Lower leg skin (tissue), 4 donors: ENCODE measurements around the gene FAM227B. TPM values are rescaled to one million over a fixed set of nuclear protein-coding genes. Genes with fewer than 3 reads are reported as not detected.
"Not testable (repeated sequence)": the region's sequence is repeated elsewhere in the genome, so short reads cannot be mapped to it uniquely, and the experiment has no call there.

Source experiments
- DNase-seq, 2 donors: peaks; one replicate each; pipeline ENCODE4 v3.0.0-alpha.2; 2019; ENCODE audit warnings: low spot score in 2 of 2
- H3K4me3 ChIP-seq: fragments of 200-600 bp; sonication (generic); 2 replicates; pipeline ENCODE4 v1.5.1; 2017; ENCODE audit warnings: mild to moderate bottlenecking, low read depth; ENCODE audit not compliant: poor library complexity, severe bottlenecking
- CTCF ChIP-seq, 3 donors: fragments of 450-650 bp; IDR thresholded peaks; one replicate each; pipeline ENCODE4 v1.5.1; 2016; ENCODE audit warnings: antibody characterized with exemption in 3 of 3, mild to moderate bottlenecking in 3 of 3, moderate library complexity in 2 of 3
- POLR2A ChIP-seq, 2 donors: fragments of 450-650 bp; IDR thresholded peaks; one replicate each; pipeline ENCODE4 v1.6.1; 2016 to 2017; ENCODE audit warnings: antibody characterized with exemption in 2 of 2, mild to moderate bottlenecking in 1 of 2, moderate library complexity in 1 of 2
- WGBS, 2 donors: methylation state at CpG; one replicate each; pipeline ENCODE4 v1.1.5; 2018; 5-methylcytosine and 5-hydroxymethylcytosine counted together
- intact Hi-C: fragments of 100-400 bp; cut with DNase I; formaldehyde crosslinking; loops from one replicate; pipeline ENCODE4 v1.15.0; 2023; ENCODE audit warnings: low total_unique reads
- total RNA-seq, 4 donors: library from RNA; depleted of rRNA; stranded (reverse); fragments of >200 nt; gene quantifications; one replicate each; pipeline ENCODE4 v1.1.0, GENCODE V29; 2016

FAM227B gene
- total RNA-seq, 4 donors from 2014 or later, result 3.7 to 9.4 (median 5.5) TPM

- H3K4me3 ChIP-seq, result no peak overlapping the region
- TF ChIP-seq POLR2A (IDR thresholded peaks at IDR 0.05) (no peak), CTCF (IDR thresholded peaks at IDR 0.05) (no peak)
- intact Hi-C loops, result loop anchor here (5.0 kb wide), 1 partner anchor 1662 kb away; no protein-coding TSS in a partner anchor
- no peak for DNase-seq
- WGBS, 2 donors, result 86 to 90% methylated on average over 4 of the region's 4 CpGs
Observed at GRCh38 chr15:49379996-49380395, 240.6 kb downstream of the FAM227B start.

GRCh38 chr15:49372366-49372765 lies 248.3 kb downstream of the FAM227B start:
- intact Hi-C loops, result no loop called here

GRCh38 chr15:49370782-49371181 lies 249.8 kb downstream of the FAM227B start:
- no peak for DNase-seq
- intact Hi-C loops, result no loop called here
- no peak for TF ChIP-seq POLR2A (IDR thresholded peaks at IDR 0.05)
- no peak for TF ChIP-seq CTCF (IDR thresholded peaks at IDR 0.05)
- no peak overlapping the region for H3K4me3 ChIP-seq
- 88 to 97% methylated on average over 1 of the region's 1 CpG for WGBS, 2 donors

More at GRCh38 chr15:49372366-49372765, 248.3 kb downstream of the FAM227B start:
- TF ChIP-seq POLR2A (IDR thresholded peaks at IDR 0.05) (no peak), CTCF (IDR thresholded peaks at IDR 0.05) (no peak)
- WGBS, 2 donors, result 41 to 71% methylated on average over 1 of the region's 1 CpG
- no peak overlapping the region for H3K4me3 ChIP-seq
- no peak for DNase-seq

GRCh38 chr15:49366496-49366895 lies 254.1 kb downstream of the FAM227B start:
- no peak for DNase-seq
- WGBS, 2 donors, result 97% methylated on average over 22 of the region's 22 CpGs
- TF ChIP-seq POLR2A (IDR thresholded peaks at IDR 0.05) (no peak), CTCF (IDR thresholded peaks at IDR 0.05) (no peak)
- intact Hi-C loops, result no loop called here
- H3K4me3 ChIP-seq, result no peak overlapping the region

DNA sequence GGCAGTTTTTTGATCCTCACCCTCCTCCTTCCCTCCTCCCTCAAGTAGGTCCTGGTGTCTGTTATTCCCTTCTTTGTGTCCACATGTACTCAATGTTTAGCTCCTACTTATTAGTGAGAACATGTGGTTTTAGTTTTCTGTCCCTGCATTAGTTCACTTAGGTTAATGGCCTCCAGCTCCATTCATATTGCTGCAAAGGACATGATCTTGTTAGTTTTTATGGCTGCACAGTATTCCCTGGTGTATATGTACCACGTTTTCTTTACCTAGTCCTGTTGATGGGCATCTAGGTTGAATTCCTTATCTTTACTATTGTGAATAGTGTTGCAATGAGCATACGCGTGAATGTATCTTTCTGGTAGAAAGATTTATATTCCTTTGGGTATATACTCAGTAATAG lies 259.2 kb downstream of the FAM227B start:
- no peak for DNase-seq
- WGBS, 2 donors, result 82 to 86% methylated on average over 3 of the region's 3 CpGs
- no peak overlapping the region for H3K4me3 ChIP-seq
- no peak for TF ChIP-seq CTCF (IDR thresholded peaks at IDR 0.05)
- no peak for TF ChIP-seq POLR2A (IDR thresholded peaks at IDR 0.05)
- intact Hi-C loops, result no loop called here

DNA sequence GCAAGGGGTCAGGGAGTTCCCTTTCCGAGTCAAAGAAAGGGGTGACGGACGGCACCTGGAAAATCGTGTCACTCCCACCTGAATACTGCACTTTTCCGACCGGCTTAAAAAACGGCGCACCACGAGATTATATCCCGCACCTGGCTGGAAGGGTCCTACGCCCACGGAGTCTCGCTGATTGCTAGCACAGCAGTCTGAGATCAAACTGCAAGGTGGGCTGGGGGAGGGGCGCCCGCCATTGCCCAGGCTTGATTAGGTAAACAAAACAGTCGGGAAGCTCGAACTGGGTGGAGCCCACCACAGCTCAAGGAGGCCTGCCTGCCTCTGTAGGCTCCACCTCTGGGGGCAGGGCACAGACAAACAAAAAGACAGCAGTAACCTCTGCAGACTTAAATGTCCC lies 266.2 kb downstream of the FAM227B start:
- 88 to 91% methylated on average over 16 to 17 of the region's 17 CpGs for WGBS, 2 donors
- intact Hi-C loops, DNase-seq, H3K4me3 ChIP-seq: not testable (repeated sequence)
